Lung microvascular endothelial cell (primary cell): ENCODE data around the gene RND3. TPM values are rescaled to one million over a fixed set of nuclear protein-coding genes. Genes with fewer than 3 reads are reported as not detected.

Experiments used
- DNase-seq, 2 donors: peaks; one replicate each; pipeline versions ENCODE4 v3.0.0 to v3.0.0-alpha.2; 2010; ENCODE audit warnings: low read depth in 2 of 2
- total RNA-seq: library from RNA; depleted of rRNA; stranded (reverse); fragments of >200 nt; gene quantifications from 2 replicates; pipeline ENCODE4 v1.2.1, GENCODE V29; 2014

Gene RND3
- total RNA-seq, 1 donor from 2014 or later = 23.0 TPM

GRCh38 chr2:150441784-150442183 lies 45.7 kb downstream of the RND3 start:
- no peak for DNase-seq

- no peak for DNase-seq
These were observed 46.2 kb downstream of the RND3 start for GRCh38 chr2:150441226-150441625.

GRCh38 chr2:150438654-150439053 lies 48.8 kb downstream of the RND3 start:
- DNase-seq = no peak

- no peak for DNase-seq
These were observed 49.4 kb downstream of the RND3 start for GRCh38 chr2:150438041-150438440.

GRCh38 chr2:150432312-150432625 lies 55.2 kb downstream of the RND3 start:
- DNase-seq = no peak

- no peak for DNase-seq
These were observed 55.7 kb downstream of the RND3 start for GRCh38 chr2:150431561-150432311.

GRCh38 chr2:150429384-150429961 lies 58.0 kb downstream of the RND3 start:
- no peak for DNase-seq

GRCh38 chr2:150428641-150429040 lies 58.8 kb downstream of the RND3 start:
- DNase-seq = no peak

GRCh38 chr2:150427298-150427697 lies 60.2 kb downstream of the RND3 start:
- DNase-seq = no peak

- no peak for DNase-seq
These were observed 60.7 kb downstream of the RND3 start for GRCh38 chr2:150426724-150427123.

- no peak for DNase-seq
These were observed 61.2 kb downstream of the RND3 start for GRCh38 chr2:150426315-150426714.

- DNase-seq = peak; percentile 33 to 55
These were observed 62.1 kb downstream of the RND3 start for GRCh38 chr2:150425121-150425955.

GRCh38 chr2:150424406-150424805 lies 63.1 kb downstream of the RND3 start:
- peak in 1 of 2 donors; percentile 12 for DNase-seq

GRCh38 chr2:150421126-150421651 lies 66.3 kb downstream of the RND3 start:
- DNase-seq = no peak

- no peak for DNase-seq
These were observed 68.6 kb downstream of the RND3 start for GRCh38 chr2:150418916-150419315.
